H1 (cell line): ENCODE results near the gene SNAP47.

Experiments
- CEBPB ChIP-seq: IDR thresholded peaks from 2 replicates; pipeline ENCODE4 v1.6.1; 2012; ENCODE audit warnings: low read depth, low read length
- CHD2 ChIP-seq: IDR thresholded peaks from 2 replicates; pipeline ENCODE4 v1.6.1; 2012; ENCODE audit warnings: low read length, improper control_type of control experiment
- CTCF ChIP-seq, 3 experiments: IDR thresholded peaks; 1 replicate in 2 of 3; 2 replicates in 1 of 3; pipeline versions ENCODE4 v1.5.1 to v1.6.1; 2011; ENCODE audit warnings: low read length in 3 of 3, mild to moderate bottlenecking in 3 of 3, inconsistent platforms in 2 of 3, low read depth in 1 of 3, moderate library complexity in 1 of 3; ENCODE audit not compliant: insufficient read depth in 1 of 3; ENCODE audit errors: control extremely low read depth in 1 of 3
- KDM1A ChIP-seq: fragments of 200-600, 300-600 bp; sonication (generic); IDR thresholded peaks from 2 replicates; pipeline ENCODE4 v1.7.1; 2016; ENCODE audit warnings: mild to moderate bottlenecking, low read length, borderline replicate concordance
- POU5F1 ChIP-seq: IDR thresholded peaks from 2 replicates; pipeline ENCODE4 v1.6.1; 2011; ENCODE audit warnings: low read depth, mild to moderate bottlenecking, low read length, moderate library complexity
- SUZ12 ChIP-seq: fragments of 200-600 bp; sonication (generic); IDR thresholded peaks from 2 replicates; pipeline ENCODE4 v1.6.1; 2012; ENCODE audit warnings: mild to moderate bottlenecking, inconsistent platforms, low read length, moderate library complexity, mixed read lengths

GRCh38 chr1:227781314-227781930, 46.2 kb downstream of the SNAP47 start:
- no peak for TF ChIP-seq CHD2
- TF ChIP-seq SUZ12 = no peak
- no peak for TF ChIP-seq CTCF (IDR thresholded peaks at IDR 0.05; ENCODE audit: control extremely low read depth in 1 of 3, insufficient read depth in 1 of 3, low read depth in 1 of 3, low read length in 3 of 3)
- TF ChIP-seq KDM1A = no peak
- TF ChIP-seq POU5F1 = no peak
- no peak for TF ChIP-seq CEBPB
